Liver (tissue), 3 donors: ENCODE data around the gene MEF2D.

ENCODE experiments used
- EGR1 ChIP-seq, 2 donors: IDR thresholded peaks; 2 replicates each; pipeline ENCODE4 v1.6.1; 2016 to 2018; ENCODE audit warnings: antibody characterized with exemption in 2 of 2, low read depth in 2 of 2
- FOXA2 ChIP-seq: IDR thresholded peaks from 2 replicates; pipeline ENCODE4 v1.6.1; 2016; ENCODE audit warnings: antibody characterized with exemption
- JUND ChIP-seq, 2 donors: IDR thresholded peaks; 2 replicates each; pipeline ENCODE4 v1.6.1; 2016; ENCODE audit warnings: antibody characterized with exemption in 2 of 2
- RXRA ChIP-seq, 2 donors: IDR thresholded peaks; 2 replicates each; pipeline ENCODE4 v1.6.1; 2017 to 2018; ENCODE audit warnings: antibody characterized with exemption in 2 of 2, mild to moderate bottlenecking in 1 of 2
- SP1 ChIP-seq: IDR thresholded peaks from 2 replicates; pipeline ENCODE4 v1.6.1; 2018; ENCODE audit warnings: antibody characterized with exemption, mild to moderate bottlenecking
- TAF1 ChIP-seq: conservative IDR thresholded peaks from 2 replicates; pipeline ENCODE4 v1.6.1; 2016; ENCODE audit warnings: antibody characterized with exemption, mild to moderate bottlenecking
- TF ChIP-seq, protein P1 (sequence below): fragments of 150-350 bp; IDR thresholded peaks from 2 replicates; pipeline ENCODE4 v1.5.1; 2017; ENCODE audit warnings: improper control_type of control experiment, low read depth, low read length; ENCODE audit not compliant: missing input control
- TF ChIP-seq, protein P2 (sequence below): IDR thresholded peaks from 2 replicates; pipeline ENCODE4 v1.6.1; 2016; ENCODE audit warnings: antibody characterized with exemption
- donor health status: healthy.
- donor health status: healthy.

DNA sequence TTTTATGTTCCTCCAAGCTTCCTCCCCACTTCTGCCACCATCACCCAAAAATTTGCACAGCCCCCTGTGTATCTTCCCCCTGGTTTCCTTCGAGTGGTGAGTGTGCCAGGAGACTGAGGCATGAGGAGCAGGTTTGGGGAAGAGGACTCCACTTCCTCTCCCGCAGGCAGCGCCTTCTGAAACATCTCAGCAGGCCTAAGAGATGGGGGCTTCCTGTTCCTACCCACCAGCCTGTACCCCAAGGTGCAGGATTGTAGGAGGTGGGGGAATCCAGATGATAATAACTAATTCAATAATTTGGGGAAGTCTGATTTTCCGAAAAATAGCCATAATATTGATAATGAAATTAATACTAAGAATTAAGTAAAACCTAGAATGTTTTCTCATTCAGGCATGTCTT lies 69.2 kb downstream of the MEF2D start:
- TF ChIP-seq, protein P1, sequence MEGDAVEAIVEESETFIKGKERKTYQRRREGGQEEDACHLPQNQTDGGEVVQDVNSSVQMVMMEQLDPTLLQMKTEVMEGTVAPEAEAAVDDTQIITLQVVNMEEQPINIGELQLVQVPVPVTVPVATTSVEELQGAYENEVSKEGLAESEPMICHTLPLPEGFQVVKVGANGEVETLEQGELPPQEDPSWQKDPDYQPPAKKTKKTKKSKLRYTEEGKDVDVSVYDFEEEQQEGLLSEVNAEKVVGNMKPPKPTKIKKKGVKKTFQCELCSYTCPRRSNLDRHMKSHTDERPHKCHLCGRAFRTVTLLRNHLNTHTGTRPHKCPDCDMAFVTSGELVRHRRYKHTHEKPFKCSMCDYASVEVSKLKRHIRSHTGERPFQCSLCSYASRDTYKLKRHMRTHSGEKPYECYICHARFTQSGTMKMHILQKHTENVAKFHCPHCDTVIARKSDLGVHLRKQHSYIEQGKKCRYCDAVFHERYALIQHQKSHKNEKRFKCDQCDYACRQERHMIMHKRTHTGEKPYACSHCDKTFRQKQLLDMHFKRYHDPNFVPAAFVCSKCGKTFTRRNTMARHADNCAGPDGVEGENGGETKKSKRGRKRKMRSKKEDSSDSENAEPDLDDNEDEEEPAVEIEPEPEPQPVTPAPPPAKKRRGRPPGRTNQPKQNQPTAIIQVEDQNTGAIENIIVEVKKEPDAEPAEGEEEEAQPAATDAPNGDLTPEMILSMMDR, result no peak
- TF ChIP-seq EGR1 (IDR thresholded peaks at IDR 0.05; ENCODE audit: low read depth in 2 of 2) (no peak), JUND (IDR thresholded peaks at IDR 0.05) (no peak), TAF1 (no peak), RXRA (IDR thresholded peaks at IDR 0.05) (no peak), SP1 (no peak), FOXA2 (no peak)
- TF ChIP-seq, protein P2, sequence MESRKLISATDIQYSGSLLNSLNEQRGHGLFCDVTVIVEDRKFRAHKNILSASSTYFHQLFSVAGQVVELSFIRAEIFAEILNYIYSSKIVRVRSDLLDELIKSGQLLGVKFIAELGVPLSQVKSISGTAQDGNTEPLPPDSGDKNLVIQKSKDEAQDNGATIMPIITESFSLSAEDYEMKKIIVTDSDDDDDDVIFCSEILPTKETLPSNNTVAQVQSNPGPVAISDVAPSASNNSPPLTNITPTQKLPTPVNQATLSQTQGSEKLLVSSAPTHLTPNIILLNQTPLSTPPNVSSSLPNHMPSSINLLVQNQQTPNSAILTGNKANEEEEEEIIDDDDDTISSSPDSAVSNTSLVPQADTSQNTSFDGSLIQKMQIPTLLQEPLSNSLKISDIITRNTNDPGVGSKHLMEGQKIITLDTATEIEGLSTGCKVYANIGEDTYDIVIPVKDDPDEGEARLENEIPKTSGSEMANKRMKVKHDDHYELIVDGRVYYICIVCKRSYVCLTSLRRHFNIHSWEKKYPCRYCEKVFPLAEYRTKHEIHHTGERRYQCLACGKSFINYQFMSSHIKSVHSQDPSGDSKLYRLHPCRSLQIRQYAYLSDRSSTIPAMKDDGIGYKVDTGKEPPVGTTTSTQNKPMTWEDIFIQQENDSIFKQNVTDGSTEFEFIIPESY, result no peak
